Endothelial cell (in vitro differentiated cells): Measurements from ENCODE around the gene CEACAM7. TPM values are rescaled to one million over a fixed set of nuclear protein-coding genes. Genes with fewer than 3 reads are reported as not detected.
"Not testable (repeated sequence)": the region's sequence is repeated elsewhere in the genome, so short reads cannot be mapped to it uniquely, and the experiment has no call there.

ENCODE experiments used
- DNase-seq: peaks from one replicate; pipeline ENCODE4 v3.0.0; 2021; ENCODE audit warnings: low spot score
- H3K27ac Mint-ChIP-seq: one replicate; pipeline ENCODE4 v1.8.0; 2021; ENCODE audit warnings: mixed read lengths, inconsistent platforms; ENCODE audit not compliant: unreplicated experiment
- H3K27me3 Mint-ChIP-seq: one replicate; pipeline ENCODE4 v1.8.0; 2021; ENCODE audit warnings: mild to moderate bottlenecking, moderate library complexity, mixed read lengths, inconsistent platforms; ENCODE audit not compliant: unreplicated experiment
- H3K36me3 Mint-ChIP-seq: one replicate; pipeline ENCODE4 v1.8.0; 2021; ENCODE audit warnings: mild to moderate bottlenecking, low read depth, mixed read lengths, inconsistent platforms; ENCODE audit not compliant: unreplicated experiment
- H3K4me1 Mint-ChIP-seq: one replicate; pipeline ENCODE4 v1.8.0; 2021; ENCODE audit warnings: mild to moderate bottlenecking, mixed read lengths, inconsistent platforms; ENCODE audit not compliant: unreplicated experiment
- H3K4me3 Mint-ChIP-seq: one replicate; pipeline ENCODE4 v1.8.0; 2021; ENCODE audit warnings: mild to moderate bottlenecking, mixed read lengths, inconsistent platforms; ENCODE audit not compliant: unreplicated experiment
- H3K9me3 Mint-ChIP-seq: one replicate; pipeline ENCODE4 v1.8.0; 2021; ENCODE audit warnings: mixed read lengths, inconsistent platforms; ENCODE audit not compliant: unreplicated experiment
- total RNA-seq: library from RNA; stranded (reverse); fragmentation: NEBNext Ultra II Directional; extraction: Animal tissue kit (Norgen Biotek cat#: 25700); gene quantifications from one replicate; pipeline ENCODE4 v1.2.1, GENCODE V29; 2021; ENCODE audit not compliant: unreplicated experiment
- TF ChIP-seq, protein P1 (sequence below): fragments of 200-600 bp; sonication (generic); IDR thresholded peaks from one replicate; pipeline ENCODE4 v1.5.0; 2021; ENCODE audit warnings: antibody characterized with exemption; ENCODE audit not compliant: unreplicated experiment

The CEACAM7 gene
- total RNA-seq, 1 donor from 2014 or later: not detected

DNA sequence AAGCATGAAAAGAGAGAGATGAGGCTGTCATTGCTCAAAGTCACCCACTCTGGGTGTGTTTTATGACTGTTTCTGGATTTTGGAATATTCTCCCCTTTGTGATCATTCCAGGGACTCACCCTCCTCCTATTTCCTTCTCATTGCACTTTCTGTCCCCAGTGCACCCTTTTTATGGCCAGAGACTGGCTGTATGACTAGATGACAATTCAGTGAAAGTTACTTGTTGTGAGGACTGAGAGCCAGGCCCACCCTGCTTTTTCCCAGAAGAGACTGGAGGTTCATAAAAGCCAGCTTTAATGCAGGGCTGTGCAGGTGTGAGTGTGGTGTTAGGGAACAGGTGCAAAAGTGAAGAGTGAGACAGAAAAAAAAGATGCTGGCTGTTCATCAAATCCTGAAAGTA is 17.3 kb downstream of the CEACAM7 start:
- Mint-ChIP-seq H3K4me1 (no peaks in the 10 kb centered on the region), H3K36me3 (no peaks in the 10 kb centered on the region), H3K27me3 (peaks cover 1% of the 10 kb centered on the region), H3K27ac (no peak overlapping the region), H3K9me3 (no peaks in the 10 kb centered on the region), H3K4me3 (no peak overlapping the region)
- TF ChIP-seq, protein P1, sequence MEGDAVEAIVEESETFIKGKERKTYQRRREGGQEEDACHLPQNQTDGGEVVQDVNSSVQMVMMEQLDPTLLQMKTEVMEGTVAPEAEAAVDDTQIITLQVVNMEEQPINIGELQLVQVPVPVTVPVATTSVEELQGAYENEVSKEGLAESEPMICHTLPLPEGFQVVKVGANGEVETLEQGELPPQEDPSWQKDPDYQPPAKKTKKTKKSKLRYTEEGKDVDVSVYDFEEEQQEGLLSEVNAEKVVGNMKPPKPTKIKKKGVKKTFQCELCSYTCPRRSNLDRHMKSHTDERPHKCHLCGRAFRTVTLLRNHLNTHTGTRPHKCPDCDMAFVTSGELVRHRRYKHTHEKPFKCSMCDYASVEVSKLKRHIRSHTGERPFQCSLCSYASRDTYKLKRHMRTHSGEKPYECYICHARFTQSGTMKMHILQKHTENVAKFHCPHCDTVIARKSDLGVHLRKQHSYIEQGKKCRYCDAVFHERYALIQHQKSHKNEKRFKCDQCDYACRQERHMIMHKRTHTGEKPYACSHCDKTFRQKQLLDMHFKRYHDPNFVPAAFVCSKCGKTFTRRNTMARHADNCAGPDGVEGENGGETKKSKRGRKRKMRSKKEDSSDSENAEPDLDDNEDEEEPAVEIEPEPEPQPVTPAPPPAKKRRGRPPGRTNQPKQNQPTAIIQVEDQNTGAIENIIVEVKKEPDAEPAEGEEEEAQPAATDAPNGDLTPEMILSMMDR: no peak
- no peak for DNase-seq

- Mint-ChIP-seq H3K4me1 (no peaks in the 10 kb centered on the region), H3K9me3 (no peaks in the 10 kb centered on the region)
These were observed 19.8 kb downstream of the CEACAM7 start for GRCh38 chr19:41668315-41668714.

GRCh38 chr19:41666075-41666474 is 22.0 kb downstream of the CEACAM7 start:
- Mint-ChIP-seq H3K27ac (no peak overlapping the region), H3K4me3 (no peak overlapping the region), H3K9me3 (no peaks in the 10 kb centered on the region), H3K27me3 (no peaks in the 10 kb centered on the region), H3K4me1 (no peaks in the 10 kb centered on the region), H3K36me3 (no peaks in the 10 kb centered on the region)
- TF ChIP-seq, protein P1: no peak
- DNase-seq: no peak

More at GRCh38 chr19:41668315-41668714, 19.8 kb downstream of the CEACAM7 start:
- peaks cover 1% of the 10 kb centered on the region for H3K27me3 Mint-ChIP-seq
- TF ChIP-seq, protein P1: no peak
- H3K27ac Mint-ChIP-seq: no peak overlapping the region
- no peak for DNase-seq
- no peaks in the 10 kb centered on the region for H3K36me3 Mint-ChIP-seq
- H3K4me3 Mint-ChIP-seq: no peak overlapping the region

DNA sequence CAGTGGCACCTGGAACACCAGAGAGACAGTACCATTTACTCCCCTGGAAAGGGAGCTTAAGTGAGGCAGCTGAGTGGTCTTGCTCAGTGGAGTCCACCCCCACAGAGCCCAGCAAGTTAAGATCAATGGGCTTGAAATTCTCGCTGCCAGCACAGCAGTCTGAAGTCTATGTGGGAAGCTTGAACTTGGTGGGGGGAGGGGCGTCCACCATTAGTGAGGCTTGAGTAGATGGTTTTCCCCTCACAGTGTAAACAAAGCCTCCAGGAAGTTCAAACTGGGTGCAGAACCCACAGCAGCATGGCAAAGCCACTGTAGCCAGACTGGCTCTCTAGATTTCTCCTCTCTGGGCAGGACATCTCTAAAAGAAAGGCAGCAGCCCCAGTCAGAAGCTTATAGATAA is 30.9 kb downstream of the CEACAM7 start:
- Mint-ChIP-seq H3K27ac (no peak overlapping the region), H3K36me3 (no peaks in the 10 kb centered on the region), H3K4me1 (no peaks in the 10 kb centered on the region), H3K27me3 (no peaks in the 10 kb centered on the region), H3K9me3 (no peaks in the 10 kb centered on the region), H3K4me3 (no peak overlapping the region)
- DNase-seq: no peak
- TF ChIP-seq, protein P1: no peak

- not testable (repeated sequence) for H3K4me3 Mint-ChIP-seq, H3K27me3 Mint-ChIP-seq, H3K27ac Mint-ChIP-seq, DNase-seq, H3K36me3 Mint-ChIP-seq, H3K4me1 Mint-ChIP-seq, H3K9me3 Mint-ChIP-seq
These were observed 31.3 kb downstream of the CEACAM7 start for GRCh38 chr19:41656756-41657155.

GRCh38 chr19:41652250-41652649 is 35.8 kb downstream of the CEACAM7 start:
- DNase-seq: no peak
- Mint-ChIP-seq H3K4me3 (no peak overlapping the region), H3K4me1 (no peaks in the 10 kb centered on the region), H3K27me3 (no peaks in the 10 kb centered on the region), H3K36me3 (no peaks in the 10 kb centered on the region), H3K27ac (no peak overlapping the region), H3K9me3 (no peaks in the 10 kb centered on the region)
- TF ChIP-seq, protein P1: no peak
